ENCODE results near the gene LRRC23. TPM values are rescaled to one million over a fixed set of nuclear protein-coding genes. Genes with fewer than 3 reads are reported as not detected.

LRRC23 gene
- polyA plus RNA-seq, 1 experiment = 10.6 TPM

- Histone ChIP-seq H3K27me3 (ENCODE audit: control insufficient read depth, insufficient read depth, low read length) (no peaks in the 10 kb centered on the region), H3K27ac (ENCODE audit: low read depth, low read length) (no peak overlapping the region), H3K9me3 (ENCODE audit: control insufficient read depth, insufficient read depth, low read length) (no peaks in the 10 kb centered on the region), H3K4me3 (ENCODE audit: low read depth, low read length) (no peak overlapping the region)
- no peak for DNase-seq (ENCODE audit: low read depth, low spot score)
- ChIA-PET CTCF (interaction anchor here (1.4 to 1.5 kb wide), 2 partner anchors 9 to 32 kb away, joined by 4 to 7 read pairs; no protein-coding TSS in a partner anchor), POLR2A (no interaction called here)
- TF ChIP-seq CTCF (IDR thresholded peaks at IDR 0.05; ENCODE audit: low read depth, low read length) = no peak
These were observed 28.1 kb downstream of the LRRC23 start for GRCh38 chr12:6932766-6933165.

GRCh38 chr12:6934110-6934509 lies 29.5 kb downstream of the LRRC23 start:
- no peak for DNase-seq (ENCODE audit: low read depth, low spot score)
- Histone ChIP-seq H3K4me3 (ENCODE audit: low read depth, low read length) (no peak overlapping the region), H3K9me3 (ENCODE audit: control insufficient read depth, insufficient read depth, low read length) (no peaks in the 10 kb centered on the region; the same call in 1 of the 2 replicates), H3K27ac (ENCODE audit: low read depth, low read length) (peak overlapping the region; percentile 57), H3K27me3 (ENCODE audit: control insufficient read depth, insufficient read depth, low read length) (no peaks in the 10 kb centered on the region)
- ChIA-PET POLR2A (no interaction called here), CTCF (interaction anchor here (1.3 to 2.4 kb wide), 3 partner anchors 9 to 175 kb away, joined by 3 to 14 read pairs (median 3); partner anchors contain the start of gene C1RL)
- no peak for TF ChIP-seq CTCF (IDR thresholded peaks at IDR 0.05; ENCODE audit: low read depth, low read length)

- no peak for DNase-seq (ENCODE audit: low read depth, low spot score)
- CTCF ChIA-PET = interaction anchor here (0.6 to 2.4 kb wide), 2 partner anchors 10 kb away, joined by 4 to 14 read pairs; no protein-coding TSS in a partner anchor
These were observed 31.0 kb downstream of the LRRC23 start for GRCh38 chr12:6935371-6936193.

GRCh38 chr12:6936194-6936635 lies 31.6 kb downstream of the LRRC23 start:
- Histone ChIP-seq H3K27me3 (ENCODE audit: control insufficient read depth, insufficient read depth, low read length) (no peaks in the 10 kb centered on the region), H3K4me3 (ENCODE audit: low read depth, low read length) (no peak overlapping the region), H3K9me3 (ENCODE audit: control insufficient read depth, insufficient read depth, low read length) (no peaks in the 10 kb centered on the region; the same call in 1 of the 2 replicates), H3K27ac (ENCODE audit: low read depth, low read length) (peak overlapping the region; percentile 31)
- ChIA-PET POLR2A (interaction anchor here (1.5 kb wide), 1 partner anchor 12 kb away, joined by 5 read pairs; no protein-coding TSS in a partner anchor), CTCF (interaction anchor here (0.6 kb wide), 1 partner anchor 11 kb away, joined by 4 read pairs; no protein-coding TSS in a partner anchor)
- no peak for TF ChIP-seq CTCF (IDR thresholded peaks at IDR 0.05; ENCODE audit: low read depth, low read length)
- no peak for DNase-seq (ENCODE audit: low read depth, low spot score)

More at GRCh38 chr12:6935371-6936193, 31.0 kb downstream of the LRRC23 start:
- Histone ChIP-seq H3K9me3 (ENCODE audit: control insufficient read depth, insufficient read depth, low read length) (no peaks in the 10 kb centered on the region; the same call in 1 of the 2 replicates), H3K27me3 (ENCODE audit: control insufficient read depth, insufficient read depth, low read length) (no peaks in the 10 kb centered on the region), H3K27ac (ENCODE audit: low read depth, low read length) (no peak overlapping the region), H3K4me3 (ENCODE audit: low read depth, low read length) (no peak overlapping the region)
- POLR2A ChIA-PET = interaction anchor here (1.5 kb wide), 1 partner anchor 11 kb away, joined by 5 read pairs; no protein-coding TSS in a partner anchor
- TF ChIP-seq CTCF (IDR thresholded peaks at IDR 0.05; ENCODE audit: low read depth, low read length) = no peak

Data from AG04450 (cell line).